Kidney tubule cell (primary cell): ENCODE measurements around the gene CEND1.

ENCODE experiments used
- DNase-seq: peaks from one replicate; pipeline ENCODE4 v3.0.0-alpha.2; 2018; ENCODE audit warnings: low spot score

CEND1 gene

DNA sequence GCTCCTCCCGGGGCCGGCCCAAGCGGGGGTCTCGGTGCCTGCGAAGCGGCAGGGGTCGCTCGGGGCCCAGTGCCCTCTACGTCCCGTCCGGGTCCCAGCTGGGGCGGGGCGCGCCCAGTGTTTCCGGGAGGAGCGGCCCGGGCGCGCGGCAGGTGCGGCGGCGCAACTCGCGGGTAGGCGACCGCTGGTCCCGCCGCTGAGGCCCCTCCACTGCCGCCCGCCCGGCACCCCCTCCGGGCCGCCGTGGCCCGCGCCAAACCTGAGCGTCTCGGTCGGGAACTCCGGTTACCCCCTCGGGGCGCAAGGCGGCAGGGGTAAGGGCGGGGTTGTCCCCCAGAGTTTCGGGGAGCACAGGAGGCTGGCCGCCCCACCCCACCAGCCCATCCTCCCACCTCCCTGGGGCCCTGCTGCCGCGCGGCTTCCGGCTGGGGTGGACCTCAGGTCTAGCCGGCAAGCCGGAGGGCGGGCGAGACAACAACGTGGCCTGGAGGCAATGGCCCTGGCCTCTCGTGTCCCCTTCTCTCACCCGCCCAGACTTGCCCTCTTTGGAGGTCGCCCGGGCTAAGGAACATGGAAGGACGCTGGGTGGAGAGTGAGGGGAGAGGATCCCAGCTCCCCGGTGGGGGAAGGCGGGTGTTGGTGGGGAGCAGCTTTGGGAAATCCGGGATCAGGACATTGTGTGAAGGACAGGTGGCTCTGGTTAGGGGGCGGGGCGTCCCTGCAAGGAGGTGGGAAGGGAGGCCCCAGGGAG lies 37.4 kb upstream of the CEND1 start:
- DNase-seq, result peak; percentile 54

DNA sequence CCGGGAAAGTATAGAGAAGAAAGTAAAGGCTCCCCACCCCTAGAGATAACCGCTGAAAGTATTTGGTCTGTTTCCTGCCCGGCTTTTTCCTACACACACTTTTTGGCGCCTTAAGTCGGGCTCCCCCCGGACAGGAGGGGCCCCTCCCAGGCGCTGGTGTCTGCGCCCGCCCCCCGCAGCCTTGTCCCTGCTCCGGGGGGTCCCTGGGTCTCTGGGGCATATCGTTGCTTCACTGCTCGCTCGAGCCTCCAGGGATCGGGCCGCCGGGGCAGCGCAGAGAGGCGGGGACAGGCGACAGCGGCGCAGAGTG lies 36.9 kb upstream of the CEND1 start:
- no peak for DNase-seq

DNA sequence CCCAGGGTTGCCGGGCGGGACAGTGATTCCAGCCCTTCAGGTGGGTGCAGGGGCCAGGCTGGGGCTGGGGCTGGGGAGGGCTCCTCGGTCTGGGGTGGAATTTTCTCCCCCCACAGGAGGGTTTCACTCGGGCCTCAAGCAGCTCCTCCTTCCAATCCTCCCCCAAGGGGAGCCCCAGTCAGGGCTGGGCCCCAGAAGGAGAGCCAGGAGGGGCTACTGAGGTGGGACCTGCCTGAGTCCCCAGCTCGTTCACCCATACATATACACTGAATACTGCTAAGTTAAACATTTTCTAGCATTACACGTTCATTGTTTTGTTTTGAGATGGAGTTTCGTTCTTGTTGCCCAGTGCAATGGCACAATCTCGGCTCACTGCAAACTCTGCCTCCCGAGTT lies 36.3 kb upstream of the CEND1 start:
- DNase-seq, result peak; percentile 38

DNA sequence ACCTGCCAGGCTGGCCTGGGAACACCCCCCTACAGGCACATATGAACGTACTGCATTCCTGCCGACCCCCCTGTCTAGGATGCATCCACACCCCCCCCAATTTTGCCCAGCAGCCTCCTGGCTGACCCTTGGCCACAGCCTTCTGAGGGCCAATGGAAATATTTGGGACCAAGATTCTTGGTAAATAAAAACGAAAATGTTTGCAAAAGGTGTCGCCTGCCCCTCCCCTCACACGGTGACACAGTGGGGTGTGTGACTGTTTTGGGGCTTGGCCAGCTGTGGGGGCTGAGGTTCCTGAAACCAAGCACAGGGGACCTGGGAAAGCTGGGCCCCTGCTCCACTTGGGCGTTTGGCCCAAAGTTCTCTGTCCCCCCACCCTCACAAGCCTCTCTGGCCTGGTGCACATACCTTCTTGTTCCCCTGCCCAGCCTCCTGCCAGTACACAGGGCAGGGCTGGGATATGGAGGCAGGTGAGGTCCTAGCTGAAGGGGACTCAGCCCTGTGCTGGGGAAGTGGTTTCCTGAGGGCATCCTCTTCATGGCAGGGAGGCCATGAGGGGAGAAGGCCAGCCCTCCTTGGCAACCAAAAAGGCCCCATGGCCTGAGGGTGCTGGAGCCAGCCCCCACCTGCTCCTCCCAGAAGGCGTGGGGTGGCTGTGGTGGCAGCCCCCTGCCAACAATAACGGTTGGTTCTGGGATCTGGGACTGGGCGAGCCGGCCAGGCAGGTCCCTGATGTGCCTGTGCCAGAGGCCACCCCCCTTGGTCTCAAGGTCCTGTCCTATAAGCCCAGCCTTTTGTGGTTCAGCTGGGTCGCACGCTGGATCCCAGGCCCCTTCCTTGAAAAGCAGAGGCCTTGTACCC lies 35.7 kb upstream of the CEND1 start:
- peak; percentile 10 for DNase-seq

DNA sequence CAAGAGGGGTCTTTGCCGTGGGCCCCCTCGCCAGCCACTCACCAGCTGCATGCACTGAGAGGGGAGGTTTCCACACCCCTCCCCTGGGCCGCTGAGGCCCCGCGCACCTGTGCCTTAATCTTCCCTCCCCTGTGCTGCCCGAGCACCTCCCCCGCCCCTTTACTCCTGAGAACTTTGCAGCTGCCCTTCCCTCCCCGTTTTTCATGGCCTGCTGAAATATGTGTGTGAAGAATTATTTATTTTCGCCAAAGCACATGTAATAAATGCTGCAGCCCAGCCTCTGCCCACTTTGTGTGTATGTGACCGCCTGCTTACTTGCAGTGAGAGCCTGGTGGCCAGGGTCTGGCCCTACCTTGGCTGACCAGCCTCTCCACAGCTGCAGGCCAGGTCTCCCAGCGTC lies 35.1 kb upstream of the CEND1 start:
- DNase-seq, result peak; percentile 1

DNA sequence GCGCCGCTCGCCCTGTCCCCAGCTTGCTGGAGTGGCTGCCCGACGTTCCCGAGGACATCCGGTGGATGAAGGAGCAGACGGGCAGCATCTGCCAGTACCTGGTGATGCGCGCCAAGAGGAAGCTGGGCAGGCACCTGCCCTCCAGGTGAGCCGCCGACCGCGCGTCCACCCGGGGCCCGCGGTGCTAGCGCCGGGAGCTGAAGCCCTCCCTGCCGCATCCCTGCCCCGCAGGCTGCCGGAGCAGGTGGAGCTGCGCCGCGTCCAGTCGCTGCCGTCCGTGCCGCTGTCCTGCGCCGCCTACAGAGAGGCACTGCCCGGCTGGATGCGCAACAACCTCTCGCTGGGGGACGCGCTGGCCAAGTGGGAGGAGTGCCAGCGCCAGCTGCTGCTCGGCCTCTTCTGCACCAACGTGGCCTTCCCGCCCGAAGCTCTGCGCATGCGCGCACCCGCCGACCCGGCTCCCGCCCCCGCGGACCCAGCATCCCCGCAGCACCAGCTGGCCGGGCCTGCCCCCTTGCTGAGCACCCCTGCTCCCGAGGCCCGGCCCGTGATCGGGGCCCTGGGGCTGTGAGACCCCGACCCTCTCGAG lies 34.5 kb upstream of the CEND1 start:
- no peak for DNase-seq

DNA sequence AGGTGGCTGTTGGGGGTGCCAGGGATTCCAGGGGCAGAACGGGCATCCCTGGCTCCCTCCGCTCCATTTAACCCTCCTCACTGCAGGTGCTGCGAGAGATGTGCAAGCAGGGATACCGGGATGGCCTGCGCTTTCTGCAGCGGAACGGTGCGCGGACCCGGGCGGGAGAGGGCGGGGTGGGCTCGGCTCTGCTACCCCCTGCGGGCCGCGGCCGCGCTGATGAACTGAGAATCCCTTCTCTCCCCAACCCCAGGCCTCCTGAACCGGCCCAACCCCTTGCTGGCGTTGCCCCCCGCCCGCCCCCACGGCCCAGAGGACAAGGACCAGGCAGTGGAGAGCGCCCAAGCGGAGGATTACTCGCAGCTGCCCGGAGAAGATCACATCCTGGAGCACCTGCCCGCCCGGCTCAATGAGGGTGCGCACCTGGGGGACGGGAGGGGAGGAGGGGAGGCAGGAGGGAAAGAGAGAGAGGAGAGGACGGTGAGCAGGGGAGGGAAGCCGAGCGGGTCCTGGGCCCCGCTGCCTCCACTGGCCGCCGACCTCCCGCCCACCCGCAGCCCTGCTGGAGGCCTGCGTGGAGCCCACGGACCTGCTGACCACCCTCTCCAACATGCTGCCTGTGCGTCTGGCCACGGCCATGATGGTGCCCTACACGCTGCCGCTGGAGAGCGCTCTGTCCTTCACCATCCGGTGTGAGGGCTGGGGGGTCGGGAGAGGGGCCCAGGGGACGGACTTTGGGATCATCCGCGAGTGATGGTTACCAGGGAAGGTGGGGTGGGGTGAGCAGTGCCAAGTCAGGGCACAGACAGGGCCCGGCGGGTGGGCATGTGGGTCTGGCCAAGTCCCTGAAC lies 33.8 kb upstream of the CEND1 start:
- DNase-seq, result no peak

DNA sequence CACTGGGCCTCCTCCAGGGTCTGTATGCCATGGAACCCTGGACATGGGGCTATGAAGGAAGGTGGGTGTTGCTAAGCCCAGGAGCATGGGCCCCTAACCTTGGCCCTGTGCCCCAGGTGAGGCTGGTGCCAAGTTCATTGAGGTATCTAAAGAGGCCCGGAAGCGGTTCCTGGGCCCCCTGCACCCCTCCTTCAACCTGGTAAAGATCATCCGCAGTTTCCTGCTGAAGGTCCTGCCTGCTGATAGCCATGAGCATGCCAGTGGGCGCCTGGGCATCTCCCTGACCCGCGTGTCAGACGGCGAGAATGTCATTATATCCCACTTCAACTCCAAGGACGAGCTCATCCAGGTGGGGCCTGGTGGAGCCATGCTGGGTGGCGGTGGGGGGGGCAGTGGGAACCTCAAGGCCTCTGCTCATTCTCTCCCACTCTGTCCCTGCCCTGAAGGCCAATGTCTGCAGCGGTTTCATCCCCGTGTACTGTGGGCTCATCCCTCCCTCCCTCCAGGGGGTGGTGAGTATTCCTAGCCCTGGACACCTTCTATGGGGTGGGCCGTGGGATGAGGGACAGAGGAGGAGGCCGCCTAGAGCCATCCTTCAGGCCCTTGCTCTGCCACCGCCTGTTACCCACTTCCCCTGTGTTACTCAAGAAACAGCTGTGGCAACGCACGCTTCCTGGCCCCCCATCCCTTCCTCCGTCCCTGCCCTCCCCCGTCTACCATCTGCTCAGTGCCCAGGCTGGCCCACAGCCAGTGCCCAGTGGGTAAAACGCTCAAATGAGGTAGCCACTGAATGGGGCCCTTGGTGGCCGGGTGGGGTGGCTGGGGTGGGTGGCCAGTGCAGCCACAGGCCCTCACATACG lies 31.9 kb upstream of the CEND1 start:
- DNase-seq, result no peak

DNA sequence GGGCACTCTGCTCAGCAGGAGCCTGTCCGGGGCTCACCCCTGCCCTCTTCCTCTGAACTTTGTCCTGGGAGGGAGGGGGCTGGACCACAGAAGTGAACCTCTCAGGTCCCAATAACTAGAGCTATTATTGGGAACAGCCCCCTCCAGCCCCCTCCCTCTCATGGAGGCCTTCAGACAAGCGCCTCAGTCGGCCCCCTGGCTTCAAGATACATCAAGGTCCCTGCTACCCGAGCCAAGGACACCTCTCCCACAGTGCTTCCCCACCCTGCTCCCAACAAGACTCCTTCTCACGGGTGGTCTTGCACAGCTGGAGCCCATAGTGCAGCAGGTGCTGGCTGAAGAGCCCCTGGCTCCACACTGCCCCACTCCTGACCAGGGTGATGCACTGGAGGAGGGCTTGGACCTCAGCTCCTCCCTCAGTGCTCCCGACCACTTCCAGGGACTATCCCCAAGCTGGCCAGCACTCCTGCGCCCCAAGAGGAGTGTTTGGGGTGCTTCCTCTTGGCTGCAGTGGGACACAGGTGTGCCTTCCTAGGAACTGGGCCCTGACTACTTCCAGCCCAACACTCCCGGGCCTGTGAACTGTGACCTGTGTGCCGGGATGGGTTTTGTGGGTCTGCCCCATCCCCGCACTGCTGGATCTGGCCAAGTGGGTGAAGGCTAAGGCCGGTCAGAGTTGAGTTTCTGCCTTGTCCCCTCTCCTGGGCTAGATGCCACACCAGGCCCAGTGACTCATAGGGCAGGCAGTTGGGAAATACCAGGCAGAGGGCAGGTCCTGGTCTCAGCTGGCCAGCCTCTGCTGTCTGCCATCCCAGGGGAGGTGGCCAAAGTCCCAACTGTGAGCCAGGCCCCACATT lies 31.0 kb upstream of the CEND1 start:
- peak; percentile 92 for DNase-seq

DNA sequence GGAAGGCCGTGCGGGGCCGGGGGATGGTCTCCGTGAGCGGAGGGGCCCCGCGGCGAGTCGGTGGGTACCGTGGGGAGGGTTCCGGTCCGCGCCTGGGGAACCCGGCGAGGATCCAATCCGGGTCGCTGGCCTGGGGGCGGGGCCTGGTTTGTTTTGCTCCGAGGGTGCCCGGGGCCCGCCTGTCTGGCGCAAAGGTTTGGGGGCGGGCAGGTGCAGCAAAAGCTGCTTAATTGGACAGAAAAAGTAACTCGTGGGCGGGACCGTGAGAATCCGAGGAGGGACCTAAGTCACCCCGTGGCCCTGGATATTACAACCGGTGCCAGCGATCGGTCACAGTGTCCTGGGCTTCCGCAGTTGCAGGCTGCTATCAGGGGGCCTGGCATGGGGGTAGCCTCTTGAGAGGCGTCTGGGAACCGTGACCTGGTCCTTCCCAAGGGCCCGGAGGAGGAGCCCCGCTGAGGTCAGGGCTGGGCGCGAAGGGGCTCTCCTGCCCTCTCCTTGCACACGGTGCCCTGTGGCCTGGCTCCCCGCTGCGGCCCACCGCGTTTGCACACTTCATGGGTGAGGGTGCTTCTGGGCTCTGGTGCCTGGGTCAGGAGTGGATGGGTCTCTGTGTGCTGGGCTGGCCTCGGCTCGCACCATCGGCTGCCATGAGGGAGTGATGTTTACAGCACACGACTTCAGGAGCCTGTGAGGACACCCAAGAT lies 30.2 kb upstream of the CEND1 start:
- DNase-seq, result peak; percentile 90

DNA sequence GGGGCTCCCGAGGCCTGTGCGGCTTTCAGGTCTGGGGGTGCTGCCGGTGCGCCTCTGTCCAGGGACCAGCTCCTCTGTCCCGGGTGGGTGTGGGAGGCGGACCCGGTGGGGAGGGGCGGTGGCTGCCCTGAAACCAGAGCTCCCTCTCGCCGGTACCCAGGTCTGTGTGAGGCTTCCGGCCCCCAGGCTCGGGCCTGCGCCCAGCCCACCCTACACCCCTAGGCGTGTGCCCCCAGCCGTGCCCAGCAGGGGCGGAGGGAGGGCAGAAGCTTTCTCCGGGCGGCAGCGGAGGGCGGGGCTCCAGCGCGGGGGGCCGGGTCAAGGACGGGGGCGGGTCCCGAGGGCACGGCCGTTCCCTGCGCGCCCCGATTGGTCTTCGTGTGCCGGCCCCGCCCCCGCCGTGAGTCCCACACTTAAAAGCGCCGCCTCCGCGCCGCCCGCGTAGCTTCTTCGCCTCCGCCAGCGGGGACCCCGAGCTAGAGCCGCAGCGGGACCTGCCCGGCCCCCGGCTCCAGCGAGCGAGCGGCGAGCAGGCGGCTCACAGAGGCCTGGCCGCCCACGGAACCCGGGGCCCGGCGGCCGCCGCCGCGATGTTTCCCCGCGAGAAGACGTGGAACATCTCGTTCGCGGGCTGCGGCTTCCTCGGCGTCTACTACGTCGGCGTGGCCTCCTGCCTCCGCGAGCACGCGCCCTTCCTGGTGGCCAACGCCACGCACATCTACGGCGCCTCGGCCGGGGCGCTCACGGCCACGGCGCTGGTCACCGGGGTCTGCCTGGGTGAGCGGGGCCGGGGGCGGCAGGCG lies 29.4 kb upstream of the CEND1 start:
- peak; percentile 89 for DNase-seq

DNA sequence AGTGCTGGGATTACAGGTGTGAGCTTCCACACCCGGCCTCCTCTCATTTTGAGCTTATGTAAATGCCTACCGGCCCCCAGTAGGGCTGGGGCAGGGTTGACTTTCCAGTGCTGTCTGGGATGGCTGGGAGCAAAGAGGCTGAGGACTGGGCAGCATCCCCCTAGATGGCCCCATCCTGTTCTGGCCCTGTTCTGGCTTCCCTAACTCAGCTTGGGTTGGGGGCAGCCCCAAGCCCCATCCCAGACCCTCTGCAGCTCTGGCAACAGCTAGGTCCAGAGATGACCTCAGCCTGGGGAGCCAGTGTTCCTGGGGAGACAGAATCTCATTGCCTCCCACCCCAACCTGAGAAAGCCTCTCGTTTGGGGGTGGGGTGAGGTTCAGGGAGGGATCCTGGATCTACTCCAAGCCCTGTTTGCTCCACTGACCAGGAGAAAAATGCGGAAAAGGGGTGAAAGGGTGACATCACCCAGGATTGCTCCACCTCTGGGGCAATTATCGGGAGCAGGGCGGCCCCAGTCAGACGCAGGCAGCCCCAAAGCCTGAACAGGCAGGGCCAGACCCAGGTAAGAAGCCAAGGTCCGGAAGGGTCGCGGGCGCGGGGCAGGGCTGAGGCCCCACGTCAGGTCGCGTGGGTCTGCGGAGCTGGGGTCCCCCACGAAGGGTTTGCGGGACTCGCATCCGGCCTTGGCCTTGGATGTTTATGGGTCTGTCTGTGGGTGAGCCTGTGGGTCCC lies 28.7 kb upstream of the CEND1 start, which contains the start of gene PNPLA2:
Gene PNPLA2, plus strand, starts transcription at position 519 of the 733 bp plus-strand sequence. CDS start 805 bp downstream, outside the sequence.
- DNase-seq, result peak; percentile 90

DNA sequence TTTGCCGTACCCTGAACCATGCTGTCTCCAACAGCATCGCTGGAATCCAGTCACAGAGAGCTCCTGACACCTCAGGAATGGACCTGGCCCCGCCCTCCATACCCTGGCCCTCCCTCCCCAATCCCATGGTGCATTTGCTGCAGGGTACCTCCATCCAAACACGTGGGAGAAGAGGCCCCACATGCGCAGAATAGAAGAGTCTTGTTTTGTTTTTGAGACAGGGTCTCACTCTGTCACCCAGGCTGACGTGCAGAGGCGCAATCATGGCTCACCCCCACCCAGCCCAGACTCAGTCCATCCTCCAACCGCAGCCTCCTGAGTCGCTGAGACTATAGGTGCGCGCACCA lies 26.5 kb upstream of the CEND1 start:
- no peak for DNase-seq

DNA sequence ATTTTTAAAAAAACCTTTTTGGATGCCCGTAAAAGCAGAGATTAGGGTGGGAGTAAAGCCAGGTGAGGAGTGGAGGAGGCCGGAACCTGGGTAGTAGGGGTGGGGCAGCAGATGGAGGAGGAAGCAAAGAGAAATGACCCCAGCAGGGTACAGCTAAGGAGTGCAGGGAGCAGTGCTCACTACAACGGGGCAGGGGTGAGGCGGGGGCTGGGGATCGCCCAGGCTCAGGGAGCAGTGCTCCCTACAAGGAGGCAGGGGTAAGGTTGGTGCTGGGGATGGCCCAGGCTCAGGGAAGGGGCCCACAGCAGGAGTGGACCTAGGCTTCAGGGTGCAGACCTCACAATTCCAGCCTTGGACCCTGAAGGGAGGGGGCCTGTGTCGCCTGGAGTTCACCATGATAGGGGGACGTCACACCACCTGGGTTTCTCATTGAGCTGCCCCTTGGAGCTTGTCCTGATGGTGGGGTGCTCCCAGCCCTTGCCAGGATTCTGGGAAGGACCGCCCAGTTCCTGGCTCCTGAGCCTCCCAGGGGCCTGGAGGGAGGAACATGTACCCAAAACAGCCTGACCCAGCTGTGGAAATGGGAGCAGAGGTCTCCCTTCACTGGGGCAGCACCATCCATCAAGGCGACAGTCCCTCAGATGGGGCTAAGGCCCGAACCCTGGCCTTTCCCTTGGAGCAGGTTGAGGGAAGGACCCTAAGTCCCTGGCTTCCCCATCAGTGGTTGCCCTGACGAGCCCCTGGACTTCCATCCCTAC lies 26.0 kb upstream of the CEND1 start:
- no peak for DNase-seq

DNA sequence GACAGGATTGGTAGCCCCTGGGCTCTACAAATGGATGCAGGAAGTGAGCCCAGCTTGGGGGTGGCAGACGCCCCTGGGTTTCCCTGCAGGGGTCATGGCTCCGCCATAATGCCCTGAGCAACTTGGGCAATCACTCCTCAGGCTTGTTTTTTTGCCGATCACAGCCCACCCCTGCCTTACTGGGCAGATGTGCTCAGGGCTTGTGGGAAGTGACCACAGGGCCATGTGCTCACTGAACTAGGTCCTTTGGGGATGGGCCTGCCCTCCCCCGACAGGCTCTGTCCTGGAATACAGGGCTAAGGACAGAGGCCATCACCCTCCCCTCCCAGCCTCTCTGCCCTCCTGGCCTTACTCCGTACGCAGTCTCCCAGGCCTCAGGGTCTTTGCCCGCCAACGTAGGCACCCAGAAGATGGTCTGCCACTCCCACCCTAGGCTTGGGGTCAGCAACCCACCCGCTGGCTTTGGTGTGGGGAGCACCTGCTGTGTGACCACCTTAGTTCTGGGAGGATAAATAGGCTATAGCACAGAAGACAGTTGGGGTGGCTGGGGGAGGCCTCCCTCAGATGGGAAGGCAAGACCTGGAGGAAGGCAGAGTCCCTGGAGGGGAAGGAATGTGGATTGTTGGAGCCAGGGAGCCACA lies 23.7 kb upstream of the CEND1 start:
- DNase-seq, result no peak

DNA sequence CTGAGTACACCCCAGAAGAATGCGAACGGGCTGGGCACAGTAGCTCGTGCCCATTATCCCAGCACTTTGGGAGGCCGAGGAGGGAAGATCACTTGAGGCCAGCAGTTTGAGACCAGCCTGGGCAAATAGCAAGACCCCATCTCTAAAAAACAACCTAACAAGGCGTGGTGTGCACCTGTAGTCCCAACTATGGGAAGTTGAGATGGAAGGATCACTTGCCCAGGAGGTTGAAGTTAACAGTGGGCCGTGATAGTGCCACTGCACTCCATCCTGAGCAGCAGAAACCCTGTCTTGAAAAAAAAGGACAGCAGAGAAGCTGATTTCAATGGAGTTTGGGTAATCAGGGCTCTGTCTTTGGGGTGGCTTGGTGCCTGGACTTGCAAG lies 23.2 kb upstream of the CEND1 start:
- no peak for DNase-seq

DNA sequence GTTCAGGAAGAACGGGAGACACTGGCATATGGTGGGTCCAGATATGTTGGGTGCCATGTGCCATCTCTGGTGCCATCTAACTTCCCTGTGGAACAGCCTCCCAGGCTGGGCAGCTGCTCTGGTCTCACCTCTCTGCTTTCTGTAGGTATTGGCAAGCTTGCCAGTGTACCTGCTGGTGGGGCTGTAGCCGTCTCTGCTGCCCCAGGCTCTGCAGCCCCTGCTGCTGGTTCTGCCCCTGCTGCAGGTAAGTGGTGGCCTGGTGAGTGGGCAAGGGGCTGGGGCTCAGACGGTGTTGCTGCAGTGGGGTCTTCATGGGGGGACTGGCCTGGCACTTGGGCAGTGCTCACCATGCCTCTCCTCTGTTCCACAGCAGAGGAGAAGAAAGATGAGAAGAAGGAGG lies 22.5 kb upstream of the CEND1 start:
- no peak for DNase-seq
